AG20443 (cell line): Measurements from ENCODE around the gene CAMK2A.
"Not testable (repeated sequence)": the region's sequence is repeated elsewhere in the genome, so short reads cannot be mapped to it uniquely, and the experiment has no call there.

Source experiments
- DNase-seq: peaks from one replicate; pipeline ENCODE4 v3.0.0; 2012; ENCODE audit warnings: low spot score, mixed read lengths

The CAMK2A gene

GRCh38 chr5:150253416-150254208 lies 36.0 kb downstream of the CAMK2A start:
- no peak for DNase-seq

GRCh38 chr5:150252489-150252888 lies 37.1 kb downstream of the CAMK2A start:
- DNase-seq: no peak

GRCh38 chr5:150251504-150251903 lies 38.1 kb downstream of the CAMK2A start:
- no peak for DNase-seq

- no peak for DNase-seq
Measured at GRCh38 chr5:150249744-150250143, 39.8 kb downstream of the CAMK2A start.

GRCh38 chr5:150248946-150249345 lies 40.6 kb downstream of the CAMK2A start:
- no peak for DNase-seq

GRCh38 chr5:150248493-150248892 lies 41.1 kb downstream of the CAMK2A start:
- not testable (repeated sequence) for DNase-seq

GRCh38 chr5:150247726-150248125 lies 41.8 kb downstream of the CAMK2A start:
- DNase-seq: no peak

GRCh38 chr5:150246835-150247234 lies 42.7 kb downstream of the CAMK2A start:
- DNase-seq: no peak

GRCh38 chr5:150246429-150246828 lies 43.1 kb downstream of the CAMK2A start:
- no peak for DNase-seq

- no peak for DNase-seq
Measured at GRCh38 chr5:150245808-150246207, 43.8 kb downstream of the CAMK2A start.

- DNase-seq: peak; percentile 92
Measured at GRCh38 chr5:150245111-150245789, 44.3 kb downstream of the CAMK2A start.

- DNase-seq: no peak
Measured at GRCh38 chr5:150244209-150244608, 45.4 kb downstream of the CAMK2A start.

- no peak for DNase-seq
Measured at GRCh38 chr5:150243590-150243989, 46.0 kb downstream of the CAMK2A start.

GRCh38 chr5:150242251-150242894 lies 47.2 kb downstream of the CAMK2A start:
- DNase-seq: no peak

GRCh38 chr5:150241298-150242160 lies 48.0 kb downstream of the CAMK2A start:
- no peak for DNase-seq

- no peak for DNase-seq
Measured at GRCh38 chr5:150239794-150240122, 49.8 kb downstream of the CAMK2A start.

- DNase-seq: no peak
Measured at GRCh38 chr5:150239099-150239793, 50.3 kb downstream of the CAMK2A start.

- no peak for DNase-seq
Measured at GRCh38 chr5:150238646-150239045, 50.9 kb downstream of the CAMK2A start.

GRCh38 chr5:150236981-150237754 lies 52.4 kb downstream of the CAMK2A start:
- DNase-seq: no peak

GRCh38 chr5:150236313-150236712 lies 53.3 kb downstream of the CAMK2A start:
- DNase-seq: no peak

GRCh38 chr5:150235500-150235854 lies 54.1 kb downstream of the CAMK2A start:
- no peak for DNase-seq
